COLO829 (cell line): ENCODE measurements around the gene SCN3A.
A peak's percentile ranks its signal among the peaks of the same experiment; 100 is the strongest.

Experiments used
- DNase-seq: peaks from one replicate; pipeline ENCODE4 v3.0.0; 2012; ENCODE audit warnings: low spot score

Gene SCN3A

DNA sequence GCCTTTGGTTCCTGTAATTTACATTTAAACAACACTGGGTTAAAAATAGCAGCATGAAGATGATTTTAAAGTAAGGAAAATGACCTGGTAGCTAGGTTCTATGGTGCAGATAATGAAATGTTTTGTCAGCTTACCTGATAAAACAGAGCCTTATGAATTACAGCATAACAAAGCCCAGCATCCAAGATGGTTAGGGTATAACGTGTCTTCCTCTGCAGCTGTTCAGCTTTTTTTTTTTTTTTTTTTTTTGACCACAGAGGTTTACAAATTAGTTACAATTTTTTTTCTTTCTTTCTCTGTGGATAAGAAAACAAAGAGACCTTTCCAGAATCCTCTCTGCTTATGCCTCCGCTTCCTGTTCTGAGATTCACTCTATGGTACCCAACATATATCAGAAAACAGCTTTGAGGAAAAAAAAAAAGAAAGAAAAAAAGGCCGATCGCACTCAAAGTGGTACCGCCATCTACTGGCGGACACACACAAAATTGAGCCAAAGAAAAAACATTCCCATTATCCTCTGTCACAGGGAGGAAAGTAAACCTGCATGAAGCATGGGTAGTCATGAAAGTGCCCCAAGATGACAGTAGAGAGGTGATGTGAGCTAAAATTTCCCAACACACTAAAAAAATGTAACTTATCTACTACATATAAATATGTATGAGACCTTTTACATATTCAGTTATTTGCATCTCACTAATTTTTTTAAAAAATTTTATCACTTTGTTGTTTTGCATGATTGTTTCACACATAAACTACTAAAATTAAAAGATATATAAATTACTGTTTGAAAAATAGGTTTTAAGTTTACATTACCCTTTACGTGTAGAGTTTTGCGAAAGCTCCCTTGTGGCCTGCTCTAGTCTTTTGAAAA is at the start of gene SCN3A:
Gene SCN3A (minus strand): TSS at position 362 of the 871 bp plus-strand sequence. CDS start 27,656 bp downstream, outside the sequence.
- peak; percentile 29 for DNase-seq

GRCh38 chr2:165253178-165253577 is 49.3 kb upstream of the SCN3A start:
- no peak for DNase-seq

- DNase-seq: no peak
These were observed 47.5 kb upstream of the SCN3A start for GRCh38 chr2:165251366-165251765.

DNA sequence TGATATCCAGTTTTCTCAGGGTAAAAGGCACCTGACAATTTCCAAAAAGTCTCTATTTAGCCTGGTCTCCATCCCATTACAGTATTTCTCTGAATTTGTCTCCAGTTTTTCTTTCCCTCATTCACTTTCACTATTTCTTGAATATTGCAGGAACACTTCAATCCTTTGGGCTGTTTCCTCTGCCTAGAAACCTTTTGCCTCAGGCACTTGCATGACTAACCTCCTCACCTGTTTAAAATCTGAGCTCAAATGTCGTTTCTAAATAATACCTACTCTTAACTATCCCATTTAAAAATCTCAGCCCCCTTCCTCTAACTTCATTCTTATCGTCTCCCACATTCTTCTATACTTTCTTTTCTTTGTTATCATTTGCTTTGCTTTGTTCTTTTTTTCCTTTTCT is 44.4 kb upstream of the SCN3A start:
- DNase-seq: no peak

- DNase-seq: no peak
These were observed 41.4 kb upstream of the SCN3A start for GRCh38 chr2:165245081-165245793.

GRCh38 chr2:165240916-165241315 is 37.1 kb upstream of the SCN3A start:
- DNase-seq: no peak

DNA sequence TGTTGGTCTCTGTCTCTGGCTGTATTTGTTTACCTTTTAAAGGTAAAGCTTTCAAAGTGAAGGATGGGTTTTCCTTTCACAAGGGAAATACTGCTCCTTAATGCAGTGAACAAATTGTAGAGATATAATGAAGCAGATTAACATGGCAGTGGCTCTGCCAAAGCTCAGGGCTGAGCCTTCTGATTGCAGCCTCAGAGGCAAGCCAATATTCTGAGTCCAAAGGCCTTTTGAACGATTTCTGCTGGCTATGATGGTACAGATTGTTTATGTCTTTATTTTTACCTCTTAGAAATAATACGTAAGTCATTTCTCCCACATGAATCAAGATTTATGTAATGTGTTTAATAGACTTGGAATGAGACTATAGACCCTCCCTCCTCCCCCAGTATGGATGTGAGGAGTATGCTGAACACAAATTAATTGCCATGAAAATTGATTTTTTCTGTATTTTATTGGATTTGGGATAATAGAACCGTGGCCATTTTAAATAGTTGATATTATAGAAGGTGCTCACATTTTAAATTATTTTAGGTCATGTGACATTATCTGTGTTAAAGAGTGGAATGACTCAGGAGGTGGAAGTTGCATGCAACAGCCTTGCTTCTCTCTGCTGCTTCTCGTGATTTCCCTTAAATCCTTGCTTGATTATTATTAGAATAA is 36.1 kb upstream of the SCN3A start:
- DNase-seq: no peak

- DNase-seq: peak; percentile 11
These were observed 35.4 kb upstream of the SCN3A start, which contains the start of gene SCN2A for GRCh38 chr2:165239230-165239629. Gene SCN2A, plus strand, starts transcription at chr2:165239414. Its CDS starts 56,410 bp downstream, at chr2:165295824.

- DNase-seq: no peak
These were observed 34.4 kb upstream of the SCN3A start for GRCh38 chr2:165238295-165238694.

GRCh38 chr2:165237056-165237455 is 33.2 kb upstream of the SCN3A start:
- DNase-seq: no peak

- no peak for DNase-seq
These were observed 23.7 kb upstream of the SCN3A start for GRCh38 chr2:165227571-165227970.

- DNase-seq: no peak
These were observed 21.1 kb upstream of the SCN3A start for GRCh38 chr2:165224941-165225340.

DNA sequence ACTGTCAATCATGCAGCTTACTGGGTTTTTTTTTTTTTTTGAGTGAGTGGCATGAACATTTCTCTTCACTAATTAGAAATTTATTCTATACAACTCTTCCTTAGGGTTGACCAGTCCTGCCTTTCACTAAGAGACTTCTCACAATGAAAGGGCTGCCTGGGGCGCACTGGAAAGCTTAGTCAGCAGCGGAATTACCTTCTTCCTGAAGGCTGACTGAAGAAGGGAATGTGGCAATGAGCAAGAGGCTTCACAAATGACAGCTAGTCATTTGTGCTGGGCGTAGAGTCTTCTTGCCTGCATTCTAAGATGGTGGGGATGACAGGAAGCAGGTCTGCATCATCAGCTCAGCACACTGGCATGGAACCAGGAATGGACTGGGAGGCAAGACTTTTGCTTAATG is 15.6 kb upstream of the SCN3A start:
- peak; percentile 36 for DNase-seq

DNA sequence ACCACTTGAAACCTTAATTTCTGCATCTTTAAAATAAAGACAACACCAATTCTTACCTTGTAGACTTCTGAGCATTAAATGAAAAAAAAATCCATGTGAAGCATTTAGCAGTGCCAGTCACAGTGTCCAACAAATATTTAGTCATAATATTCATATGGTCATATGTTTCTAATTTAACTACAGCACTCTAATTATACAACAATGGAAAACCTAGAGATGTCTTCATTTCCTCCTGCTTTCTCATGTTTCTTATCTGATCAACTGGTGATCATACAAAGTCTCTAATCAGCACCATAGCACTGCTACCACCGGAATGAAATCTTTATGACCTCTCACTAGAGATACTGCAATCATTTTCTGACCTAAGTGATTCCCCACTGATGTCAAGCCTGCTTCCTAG is 10.2 kb upstream of the SCN3A start:
- DNase-seq: no peak

DNA sequence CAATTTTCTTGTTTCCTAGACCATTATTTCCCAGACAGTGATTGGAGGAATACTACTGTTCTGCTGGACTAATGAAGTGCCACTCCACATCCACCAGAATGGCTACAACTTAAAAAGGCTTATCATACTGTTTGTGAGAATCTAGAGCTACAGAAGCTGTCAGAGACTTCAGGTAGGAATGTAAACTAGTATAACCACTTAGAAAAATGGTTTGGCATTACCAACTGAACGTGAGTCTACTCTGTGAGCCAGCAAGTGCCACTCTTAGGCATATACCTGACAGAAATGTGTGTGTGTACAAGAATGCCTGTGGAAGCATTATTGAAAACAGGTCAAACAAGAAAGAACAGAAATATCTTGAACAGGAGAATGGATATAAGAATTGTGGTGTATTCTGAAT is 4.2 kb upstream of the SCN3A start:
- no peak for DNase-seq

- no peak for DNase-seq
These were observed 2.0 kb upstream of the SCN3A start for GRCh38 chr2:165205865-165206264.

DNA sequence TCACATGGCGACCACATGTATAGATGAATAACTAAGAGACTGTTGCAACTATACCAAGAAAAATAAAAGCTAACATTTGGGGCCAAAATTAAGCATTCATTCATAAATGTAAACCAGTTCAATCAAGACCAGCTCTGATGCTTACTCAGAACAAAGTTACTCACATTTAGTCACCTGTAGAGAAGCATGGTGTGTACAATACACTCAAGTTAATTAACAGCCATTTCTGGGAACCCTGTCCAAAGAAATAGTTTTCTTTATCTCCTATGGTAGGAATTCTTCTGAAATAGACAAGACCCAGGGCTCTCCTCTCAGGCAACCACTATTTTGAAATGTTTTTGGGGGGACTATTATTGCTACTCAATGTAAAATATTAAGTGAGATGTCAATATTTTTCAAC is 1.6 kb downstream of the SCN3A start:
- no peak for DNase-seq

DNA sequence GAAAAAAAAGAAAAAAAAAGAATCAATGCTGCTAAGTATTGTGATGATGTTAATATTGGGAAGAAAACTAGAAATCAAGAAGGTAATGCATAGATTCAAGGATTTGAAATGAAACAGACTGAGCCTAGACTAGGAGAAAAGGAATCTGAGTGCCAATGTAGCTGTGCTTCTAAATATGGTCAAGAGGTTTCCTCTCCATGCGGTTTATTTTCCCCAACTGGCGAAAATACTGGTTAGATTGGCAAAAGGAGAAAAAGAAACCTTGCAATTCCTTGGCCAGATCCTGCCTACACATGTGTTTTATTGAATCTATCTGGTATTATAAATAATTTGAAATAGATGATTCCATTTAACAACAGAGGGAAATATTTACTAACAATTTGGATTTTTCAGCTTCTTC is 5.7 kb downstream of the SCN3A start:
- no peak for DNase-seq

DNA sequence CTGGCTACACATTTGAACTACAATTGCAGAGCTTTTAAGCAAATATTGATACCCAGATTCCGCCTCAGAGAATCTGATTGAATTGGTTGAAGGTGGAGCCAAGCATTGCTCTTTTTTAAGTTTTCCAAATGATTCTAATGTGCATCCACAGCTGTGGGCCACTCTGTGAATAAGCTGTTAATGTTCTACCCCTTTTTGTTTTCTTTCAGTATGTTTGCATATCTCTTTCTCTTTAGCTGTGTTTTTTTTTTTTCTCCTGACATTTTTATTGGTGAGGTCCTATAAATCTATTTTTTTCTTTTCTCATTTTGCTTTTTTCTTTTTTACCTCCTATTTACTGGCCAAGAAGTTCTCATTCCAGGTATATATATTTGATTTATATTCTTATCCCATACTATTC is 6.5 kb downstream of the SCN3A start:
- no peak for DNase-seq

GRCh38 chr2:165196411-165196810 is 7.4 kb downstream of the SCN3A start:
- DNase-seq: no peak

GRCh38 chr2:165193178-165193777 is 10.6 kb downstream of the SCN3A start:
- no peak for DNase-seq

DNA sequence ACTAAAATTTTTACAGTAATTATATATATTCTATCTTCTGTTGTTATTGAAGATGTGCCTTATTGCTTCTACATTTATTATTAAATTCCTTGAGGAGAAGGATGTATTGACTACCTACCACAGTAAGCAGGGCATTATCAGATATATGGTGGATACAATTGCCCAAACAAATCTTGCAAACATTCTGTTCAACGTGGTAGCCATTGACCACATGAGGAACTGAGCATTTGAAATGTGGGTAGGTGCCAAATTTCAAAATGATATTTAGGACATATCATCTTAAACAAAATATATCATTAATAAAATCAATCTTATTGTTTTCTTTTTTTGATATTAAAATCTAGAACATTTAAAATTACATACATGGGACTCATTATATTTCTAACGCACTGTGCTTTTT is 11.1 kb downstream of the SCN3A start:
- DNase-seq: no peak
